Neural progenitor cell (in vitro differentiated cells): Measurements from ENCODE around the gene MOV10L1. TPM values are rescaled to one million over a fixed set of nuclear protein-coding genes. Genes with fewer than 3 reads are reported as not detected.
A peak's percentile ranks its signal among the peaks of the same experiment; 100 is the strongest.

ENCODE experiments used
- DNase-seq: peaks from one replicate; pipeline ENCODE4 v3.0.0-alpha.2; 2016; ENCODE audit warnings: low spot score
- H2AFZ ChIP-seq: fragments of 200-600 bp; sonication (generic); replicated peaks from 2 replicates; pipeline ENCODE4 v1.6.1; 2016; ENCODE audit warnings: antibody characterized with exemption
- H3F3A ChIP-seq: fragments of 200-600 bp; sonication (generic); 2 replicates; pipeline ENCODE4 v1.6.1; 2016; ENCODE audit warnings: antibody characterized with exemption, low read depth
- H3K27ac ChIP-seq: fragments of 200-600 bp; sonication (generic); 2 replicates; pipeline ENCODE4 v1.5.1; 2016; ENCODE audit warnings: mild to moderate bottlenecking
- H3K27me3 ChIP-seq: fragments of 200-600 bp; sonication (generic); 2 replicates; pipeline ENCODE4 v1.6.1; 2016; ENCODE audit warnings: mild to moderate bottlenecking, moderate library complexity
- H3K36me3 ChIP-seq: fragments of 200-600 bp; sonication (generic); 2 replicates; pipeline ENCODE4 v1.5.1; 2016
- H3K4me1 ChIP-seq: fragments of 200-600 bp; sonication (generic); 2 replicates; pipeline ENCODE4 v1.6.1; 2016; ENCODE audit warnings: mixed run types
- H3K4me2 ChIP-seq: fragments of 200-600 bp; sonication (generic); 2 replicates; pipeline ENCODE4 v1.6.1; 2016
- H3K4me3 ChIP-seq: fragments of 200-600 bp; sonication (generic); 2 replicates; pipeline ENCODE4 v1.5.1; 2016
- H3K79me2 ChIP-seq: fragments of 200-600 bp; sonication (generic); 2 replicates; pipeline ENCODE4 v1.6.1; 2016; ENCODE audit warnings: low read depth
- H3K9ac ChIP-seq: fragments of 200-600 bp; sonication (generic); 2 replicates; pipeline ENCODE4 v1.6.1; 2016
- H3K9me3 ChIP-seq: fragments of 200-600 bp; sonication (generic); 2 replicates; pipeline ENCODE4 v1.5.1; 2016; ENCODE audit warnings: low read depth
- H4K20me1 ChIP-seq: fragments of 200-600 bp; sonication (generic); 2 replicates; pipeline ENCODE4 v1.6.1; 2016; ENCODE audit warnings: low read depth
- H3K27ac Mint-ChIP-seq: 3 replicates; pipeline ENCODE4 v1.8.0; 2021; ENCODE audit warnings: mixed read lengths
- H3K27me3 Mint-ChIP-seq: 2 replicates; pipeline ENCODE4 v1.8.0; 2022; ENCODE audit warnings: low read depth, mild to moderate bottlenecking, inconsistent platforms, moderate library complexity, mixed read lengths; ENCODE audit not compliant: insufficient read depth
- H3K36me3 Mint-ChIP-seq: 3 replicates; pipeline ENCODE4 v1.8.0; 2021; ENCODE audit warnings: mixed read lengths
- H3K4me1 Mint-ChIP-seq: 3 replicates; pipeline ENCODE4 v1.8.0; 2021; ENCODE audit warnings: mixed read lengths
- H3K4me3 Mint-ChIP-seq: 3 replicates; pipeline ENCODE4 v1.8.0; 2021; ENCODE audit warnings: mild to moderate bottlenecking, moderate library complexity, mixed read lengths
- H3K9me3 Mint-ChIP-seq: 3 replicates; pipeline ENCODE4 v1.8.0; 2020; ENCODE audit warnings: mixed read lengths
- EZH2 ChIP-seq: fragments of 200-600 bp; sonication (generic); IDR thresholded peaks from 2 replicates; pipeline ENCODE4 v1.6.1; 2017; ENCODE audit warnings: antibody characterized with exemption, mild to moderate bottlenecking, moderate library complexity
- EZH2phosphoT487 ChIP-seq: fragments of 200-600 bp; sonication (generic); IDR thresholded peaks from 2 replicates; pipeline ENCODE4 v1.6.1; 2017; ENCODE audit warnings: antibody characterized with exemption
- total RNA-seq: library from RNA; depleted of rRNA; stranded (reverse); fragments of >200 nt; gene quantifications from 2 replicates; pipeline ENCODE4 v1.2.3, GENCODE V29; 2015; ENCODE audit warnings: low replicate concordance
- TF ChIP-seq, protein P1 (sequence below): fragments of 200-600 bp; sonication (generic); IDR thresholded peaks from 2 replicates; pipeline ENCODE4 v1.5.1; 2017; ENCODE audit warnings: antibody characterized with exemption, mild to moderate bottlenecking

MOV10L1 gene
- total RNA-seq, 1 donor from 2014 or later = not detected

DNA sequence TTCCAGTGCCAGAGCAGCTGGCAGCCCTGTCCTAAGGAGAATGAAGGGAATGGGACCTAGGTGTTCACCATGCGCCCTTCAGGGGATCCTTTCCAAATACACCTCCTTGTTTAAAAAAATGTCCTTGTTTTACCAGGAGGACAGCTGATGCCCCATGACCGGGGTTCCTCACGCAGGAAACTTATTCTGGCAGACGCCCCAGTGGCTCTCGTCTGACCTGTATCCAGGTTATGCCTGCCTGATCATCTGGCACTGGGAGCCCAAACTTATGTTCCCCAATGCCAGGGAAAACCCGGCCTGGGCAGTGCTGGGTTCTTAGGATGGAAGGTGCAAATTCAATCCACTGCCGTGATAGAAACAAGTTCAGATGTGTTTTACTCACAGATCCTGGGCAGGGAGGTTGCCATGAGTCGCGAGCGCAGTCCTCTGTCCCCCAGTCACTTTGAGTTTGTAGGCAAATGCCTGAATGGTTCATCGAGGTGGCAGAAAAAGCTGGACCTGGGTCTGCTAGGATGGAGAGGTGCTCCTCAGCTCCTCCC is 31.5 kb downstream of the MOV10L1 start:
- Mint-ChIP-seq H3K9me3 (peaks cover 22% of the 10 kb centered on the region), H3K4me1 (peaks cover 14% of the 10 kb centered on the region), H3K4me3 (no peak overlapping the region), H3K27ac (no peak overlapping the region), H3K36me3 (no peaks in the 10 kb centered on the region), H3K27me3 (peaks cover 2% of the 10 kb centered on the region)
- DNase-seq = no peak
- H3F3A ChIP-seq = no peaks in the 10 kb centered on the region
- no peak for TF ChIP-seq EZH2phosphoT487
- TF ChIP-seq EZH2 = no peak
- TF ChIP-seq, protein P1, sequence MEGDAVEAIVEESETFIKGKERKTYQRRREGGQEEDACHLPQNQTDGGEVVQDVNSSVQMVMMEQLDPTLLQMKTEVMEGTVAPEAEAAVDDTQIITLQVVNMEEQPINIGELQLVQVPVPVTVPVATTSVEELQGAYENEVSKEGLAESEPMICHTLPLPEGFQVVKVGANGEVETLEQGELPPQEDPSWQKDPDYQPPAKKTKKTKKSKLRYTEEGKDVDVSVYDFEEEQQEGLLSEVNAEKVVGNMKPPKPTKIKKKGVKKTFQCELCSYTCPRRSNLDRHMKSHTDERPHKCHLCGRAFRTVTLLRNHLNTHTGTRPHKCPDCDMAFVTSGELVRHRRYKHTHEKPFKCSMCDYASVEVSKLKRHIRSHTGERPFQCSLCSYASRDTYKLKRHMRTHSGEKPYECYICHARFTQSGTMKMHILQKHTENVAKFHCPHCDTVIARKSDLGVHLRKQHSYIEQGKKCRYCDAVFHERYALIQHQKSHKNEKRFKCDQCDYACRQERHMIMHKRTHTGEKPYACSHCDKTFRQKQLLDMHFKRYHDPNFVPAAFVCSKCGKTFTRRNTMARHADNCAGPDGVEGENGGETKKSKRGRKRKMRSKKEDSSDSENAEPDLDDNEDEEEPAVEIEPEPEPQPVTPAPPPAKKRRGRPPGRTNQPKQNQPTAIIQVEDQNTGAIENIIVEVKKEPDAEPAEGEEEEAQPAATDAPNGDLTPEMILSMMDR = no peak
- no peaks in the 10 kb centered on the region for H4K20me1 ChIP-seq
- no peak overlapping the region for H2AFZ ChIP-seq
- H3K4me2 ChIP-seq = no peak overlapping the region
- H3K36me3 ChIP-seq = no peaks in the 10 kb centered on the region
- no peak overlapping the region for H3K27ac ChIP-seq
- no peaks in the 10 kb centered on the region for H3K4me1 ChIP-seq
- no peak overlapping the region for H3K9ac ChIP-seq
- H3K27me3 ChIP-seq = no peaks in the 10 kb centered on the region
- H3K4me3 ChIP-seq = no peak overlapping the region
- H3K9me3 ChIP-seq = no peaks in the 10 kb centered on the region
- no peaks in the 10 kb centered on the region for H3K79me2 ChIP-seq

DNA sequence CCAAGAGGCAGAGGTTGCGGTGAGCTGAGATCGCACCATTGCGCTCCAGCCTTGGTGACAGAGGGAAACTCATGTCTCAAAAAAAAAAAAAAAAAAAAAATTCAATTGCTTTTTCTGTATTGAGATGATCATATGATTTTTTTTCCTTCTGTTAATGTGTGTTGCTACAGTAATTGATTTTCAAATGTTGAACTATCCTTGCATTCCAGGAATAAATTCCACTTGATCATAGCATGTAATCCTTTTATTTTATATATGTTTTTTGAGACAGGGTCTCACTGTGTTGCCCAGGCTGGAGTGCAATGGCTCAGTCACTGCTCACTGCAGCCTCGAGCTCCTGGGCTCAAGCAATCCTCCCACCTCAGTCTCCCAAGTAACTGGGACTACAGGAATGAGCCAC is 33.3 kb downstream of the MOV10L1 start:
- Mint-ChIP-seq H3K27ac (no peak overlapping the region), H3K27me3 (peaks cover 4% of the 10 kb centered on the region), H3K9me3 (peaks cover 22% of the 10 kb centered on the region), H3K4me3 (peak overlapping the region; percentile 57), H3K4me1 (peaks cover 10% of the 10 kb centered on the region), H3K36me3 (no peaks in the 10 kb centered on the region)
- no peak overlapping the region for H2AFZ ChIP-seq
- no peak overlapping the region for H3K4me3 ChIP-seq
- H3K9me3 ChIP-seq = no peaks in the 10 kb centered on the region
- no peak overlapping the region for H3K4me2 ChIP-seq
- no peaks in the 10 kb centered on the region for H3K4me1 ChIP-seq
- H4K20me1 ChIP-seq = no peaks in the 10 kb centered on the region
- no peaks in the 10 kb centered on the region for H3K27me3 ChIP-seq
- TF ChIP-seq, protein P1 = no peak
- TF ChIP-seq EZH2 (no peak), EZH2phosphoT487 (no peak)
- no peak for DNase-seq
- no peaks in the 10 kb centered on the region for H3K79me2 ChIP-seq
- no peaks in the 10 kb centered on the region for H3F3A ChIP-seq
- no peak overlapping the region for H3K9ac ChIP-seq
- no peak overlapping the region for H3K27ac ChIP-seq
- H3K36me3 ChIP-seq = no peaks in the 10 kb centered on the region

DNA sequence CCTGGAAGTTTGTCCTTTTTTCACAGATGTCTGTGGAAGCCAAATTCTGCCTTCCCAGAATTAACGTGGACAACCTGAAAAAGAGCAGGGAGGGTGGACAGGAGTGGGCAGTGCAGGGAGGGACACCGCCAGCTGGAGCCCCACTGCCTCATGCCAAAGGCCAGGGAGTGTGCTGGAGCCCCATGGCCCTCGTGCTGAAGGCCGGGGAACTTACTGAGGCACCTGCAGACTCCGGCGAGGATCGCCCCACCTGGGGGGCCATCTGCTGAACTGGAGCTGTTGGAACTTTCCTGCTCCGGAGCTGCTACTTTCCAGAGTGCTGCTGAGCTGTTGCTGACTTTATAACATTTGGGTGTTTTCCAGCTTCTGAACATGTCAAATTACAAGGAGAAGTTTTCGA is 35.2 kb downstream of the MOV10L1 start:
- Histone ChIP-seq H3K4me2 (no peak overlapping the region), H3K4me1 (no peaks in the 10 kb centered on the region), H3K36me3 (no peaks in the 10 kb centered on the region), H3K27ac (no peak overlapping the region), H3K9ac (no peak overlapping the region), H3F3A (no peaks in the 10 kb centered on the region), H3K27me3 (no peaks in the 10 kb centered on the region), H4K20me1 (no peaks in the 10 kb centered on the region), H3K9me3 (no peaks in the 10 kb centered on the region), H3K4me3 (no peak overlapping the region), H2AFZ (no peak overlapping the region), H3K79me2 (no peaks in the 10 kb centered on the region)
- peaks cover 22% of the 10 kb centered on the region for H3K9me3 Mint-ChIP-seq
- no peak overlapping the region for H3K27ac Mint-ChIP-seq
- H3K4me3 Mint-ChIP-seq = no peak overlapping the region
- H3K36me3 Mint-ChIP-seq = no peaks in the 10 kb centered on the region
- peaks cover 4% of the 10 kb centered on the region for H3K27me3 Mint-ChIP-seq
- H3K4me1 Mint-ChIP-seq = peaks cover 7% of the 10 kb centered on the region
- TF ChIP-seq, protein P1 = no peak
- TF ChIP-seq EZH2phosphoT487 = no peak
- DNase-seq = no peak
